WTC11 (cell line): ENCODE results near the gene CENPU. TPM values are rescaled to one million over a fixed set of nuclear protein-coding genes. Genes with fewer than 3 reads are reported as not detected.
A peak's percentile ranks its signal among the peaks of the same experiment; 100 is the strongest.

ENCODE experiments used
- ATAC-seq: fragments of 200-7000 bp; cut with Tn5 transposase; 2 replicates; pipeline ENCODE4 v1.10.0; 2021; ENCODE audit warnings: mild to moderate bottlenecking, moderate library complexity
- CTCF ChIA-PET: fragments of 300-600 bp; sonication (Branson Sonifier 250); formaldehyde crosslinking; loops from one replicate; lab custom pipeline; 2021; ENCODE audit warnings: antibody characterized with exemption; lab: Charles Lee
- POLR2A ChIA-PET: fragments of 350-600 bp; sonication (Branson Sonifier 250); formaldehyde crosslinking; loops from one replicate; lab custom pipeline; 2021; ENCODE audit warnings: antibody characterized with exemption; lab: Charles Lee
- DNase-seq: peaks from one replicate; pipeline ENCODE4 v3.0.0; 2021; ENCODE audit warnings: low spot score
- H3K27ac Mint-ChIP-seq: 2 replicates; pipeline ENCODE4 v1.8.0; 2021; ENCODE audit warnings: mixed read lengths
- H3K27me3 Mint-ChIP-seq: 2 replicates; pipeline ENCODE4 v1.8.0; 2021; ENCODE audit warnings: low read depth, mild to moderate bottlenecking, moderate library complexity, mixed read lengths
- H3K36me3 Mint-ChIP-seq: 2 replicates; pipeline ENCODE4 v1.8.0; 2021; ENCODE audit warnings: mixed read lengths
- H3K4me1 Mint-ChIP-seq: 2 replicates; pipeline ENCODE4 v1.8.0; 2022; ENCODE audit warnings: mixed read lengths
- H3K4me3 Mint-ChIP-seq: 2 replicates; pipeline ENCODE4 v1.8.0; 2021; ENCODE audit warnings: mild to moderate bottlenecking, moderate library complexity, mixed read lengths
- H3K9me3 Mint-ChIP-seq: 2 replicates; pipeline ENCODE4 v1.8.0; 2021; ENCODE audit warnings: mixed read lengths
- GABPB1 ChIP-seq: sonication (generic); formaldehyde crosslinking; IDR thresholded peaks from 2 replicates; pipeline ENCODE4 v1.8.1; 2023; ENCODE audit warnings: mild to moderate bottlenecking, missing genetic modification reagents
- IRF2 ChIP-seq: sonication (generic); formaldehyde crosslinking; IDR thresholded peaks from 2 replicates; pipeline ENCODE4 v1.8.0; 2022; ENCODE audit warnings: low read depth, missing genetic modification reagents, borderline replicate concordance
- JUN ChIP-seq: sonication (generic); formaldehyde crosslinking; IDR thresholded peaks from 2 replicates; pipeline ENCODE4 v1.8.0; 2023; ENCODE audit warnings: mild to moderate bottlenecking, missing genetic modification reagents
- NFE2L1 ChIP-seq: sonication (generic); formaldehyde crosslinking; IDR thresholded peaks from 2 replicates; pipeline ENCODE4 v1.8.1; 2023; ENCODE audit warnings: missing genetic modification reagents
- TEAD1 ChIP-seq: sonication (generic); formaldehyde crosslinking; IDR thresholded peaks from 2 replicates; pipeline ENCODE4 v1.8.0; 2022; ENCODE audit warnings: mild to moderate bottlenecking, missing genetic modification reagents
- TP53 ChIP-seq: sonication (generic); formaldehyde crosslinking; IDR thresholded peaks from 2 replicates; pipeline ENCODE4 v1.8.1; 2023; ENCODE audit warnings: mild to moderate bottlenecking, missing genetic modification reagents
- ZNF232 ChIP-seq: sonication (generic); formaldehyde crosslinking; IDR thresholded peaks from 2 replicates; pipeline ENCODE4 v1.8.0; 2022; ENCODE audit warnings: mild to moderate bottlenecking, missing genetic modification reagents
- ZNF396 ChIP-seq: fragments of 250-450 bp; sonication (Bioruptor Pico); IDR thresholded peaks from 2 replicates; pipeline ENCODE4 v1.8.0; 2021; ENCODE audit warnings: mild to moderate bottlenecking, moderate library complexity, borderline replicate concordance
- ZNF416 ChIP-seq: fragments of 250-450 bp; sonication (Bioruptor Pico); IDR thresholded peaks from 2 replicates; pipeline ENCODE4 v1.9.0; 2021; ENCODE audit warnings: mild to moderate bottlenecking, inconsistent platforms
- total RNA-seq: library from RNA; stranded (reverse); gene quantifications from 3 replicates; pipeline ENCODE4 v1.2.3, GENCODE V29; 2021
- TF ChIP-seq, protein P1 (sequence below): sonication (generic); formaldehyde crosslinking; IDR thresholded peaks from 2 replicates; pipeline ENCODE4 v1.8.1; 2022; ENCODE audit warnings: mild to moderate bottlenecking, moderate library complexity, missing genetic modification reagents
- TF ChIP-seq, protein P2 (sequence below): sonication (generic); formaldehyde crosslinking; IDR thresholded peaks from 2 replicates; pipeline ENCODE4 v1.8.0; 2023; ENCODE audit warnings: mild to moderate bottlenecking, missing genetic modification reagents
- TF ChIP-seq, protein P3 (sequence below): fragments of 250-450 bp; sonication (Bioruptor Pico); IDR thresholded peaks from 2 replicates; pipeline ENCODE4 v1.9.0; 2021; ENCODE audit warnings: mild to moderate bottlenecking, borderline replicate concordance
- TF ChIP-seq, protein P4 (sequence below): sonication (generic); formaldehyde crosslinking; IDR thresholded peaks from 2 replicates; pipeline ENCODE4 v1.8.0; 2022; ENCODE audit warnings: mild to moderate bottlenecking, missing genetic modification reagents
- TF ChIP-seq, protein P5 (sequence below): sonication (generic); formaldehyde crosslinking; IDR thresholded peaks from 2 replicates; pipeline ENCODE4 v1.8.1; 2022; ENCODE audit warnings: low read depth, missing genetic modification reagents, borderline replicate concordance

The CENPU gene
- total RNA-seq, 1 experiment from 2014 or later = 60.5 TPM

DNA sequence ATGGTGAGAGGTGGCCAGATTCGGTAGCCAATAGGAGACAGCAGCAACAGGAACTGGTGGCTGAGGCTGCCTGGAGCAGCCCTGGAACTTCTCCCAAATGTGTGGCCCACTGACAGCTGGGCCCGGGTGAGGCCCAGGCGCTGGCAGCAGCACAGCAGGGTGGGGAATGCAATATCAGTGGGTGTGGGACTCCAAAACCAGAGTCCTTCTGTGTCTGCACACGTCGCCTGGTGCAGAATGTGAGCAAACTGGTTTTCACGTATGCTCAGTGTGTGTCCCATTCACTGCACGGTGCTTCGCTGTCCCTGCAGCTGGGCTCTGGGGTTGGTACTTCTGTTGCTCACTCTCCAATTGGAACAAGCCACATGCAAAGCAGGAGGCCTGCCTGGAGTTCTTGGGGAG, 14.4 kb upstream of the CENPU start (continued):
- TF ChIP-seq, protein P1, sequence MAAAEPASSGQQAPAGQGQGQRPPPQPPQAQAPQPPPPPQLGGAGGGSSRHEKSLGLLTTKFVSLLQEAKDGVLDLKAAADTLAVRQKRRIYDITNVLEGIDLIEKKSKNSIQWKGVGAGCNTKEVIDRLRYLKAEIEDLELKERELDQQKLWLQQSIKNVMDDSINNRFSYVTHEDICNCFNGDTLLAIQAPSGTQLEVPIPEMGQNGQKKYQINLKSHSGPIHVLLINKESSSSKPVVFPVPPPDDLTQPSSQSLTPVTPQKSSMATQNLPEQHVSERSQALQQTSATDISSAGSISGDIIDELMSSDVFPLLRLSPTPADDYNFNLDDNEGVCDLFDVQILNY (CRISPR knock-in tag) = no peak
- TF ChIP-seq JUN (CRISPR knock-in tag) = no peak
- no peak for TF ChIP-seq ZNF396 (CRISPR knock-in tag)
- TF ChIP-seq, protein P2, sequence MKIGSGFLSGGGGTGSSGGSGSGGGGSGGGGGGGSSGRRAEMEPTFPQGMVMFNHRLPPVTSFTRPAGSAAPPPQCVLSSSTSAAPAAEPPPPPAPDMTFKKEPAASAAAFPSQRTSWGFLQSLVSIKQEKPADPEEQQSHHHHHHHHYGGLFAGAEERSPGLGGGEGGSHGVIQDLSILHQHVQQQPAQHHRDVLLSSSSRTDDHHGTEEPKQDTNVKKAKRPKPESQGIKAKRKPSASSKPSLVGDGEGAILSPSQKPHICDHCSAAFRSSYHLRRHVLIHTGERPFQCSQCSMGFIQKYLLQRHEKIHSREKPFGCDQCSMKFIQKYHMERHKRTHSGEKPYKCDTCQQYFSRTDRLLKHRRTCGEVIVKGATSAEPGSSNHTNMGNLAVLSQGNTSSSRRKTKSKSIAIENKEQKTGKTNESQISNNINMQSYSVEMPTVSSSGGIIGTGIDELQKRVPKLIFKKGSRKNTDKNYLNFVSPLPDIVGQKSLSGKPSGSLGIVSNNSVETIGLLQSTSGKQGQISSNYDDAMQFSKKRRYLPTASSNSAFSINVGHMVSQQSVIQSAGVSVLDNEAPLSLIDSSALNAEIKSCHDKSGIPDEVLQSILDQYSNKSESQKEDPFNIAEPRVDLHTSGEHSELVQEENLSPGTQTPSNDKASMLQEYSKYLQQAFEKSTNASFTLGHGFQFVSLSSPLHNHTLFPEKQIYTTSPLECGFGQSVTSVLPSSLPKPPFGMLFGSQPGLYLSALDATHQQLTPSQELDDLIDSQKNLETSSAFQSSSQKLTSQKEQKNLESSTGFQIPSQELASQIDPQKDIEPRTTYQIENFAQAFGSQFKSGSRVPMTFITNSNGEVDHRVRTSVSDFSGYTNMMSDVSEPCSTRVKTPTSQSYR = no peak
- TF ChIP-seq GABPB1 = no peak
- TF ChIP-seq IRF2 = no peak
- TF ChIP-seq, protein P3, sequence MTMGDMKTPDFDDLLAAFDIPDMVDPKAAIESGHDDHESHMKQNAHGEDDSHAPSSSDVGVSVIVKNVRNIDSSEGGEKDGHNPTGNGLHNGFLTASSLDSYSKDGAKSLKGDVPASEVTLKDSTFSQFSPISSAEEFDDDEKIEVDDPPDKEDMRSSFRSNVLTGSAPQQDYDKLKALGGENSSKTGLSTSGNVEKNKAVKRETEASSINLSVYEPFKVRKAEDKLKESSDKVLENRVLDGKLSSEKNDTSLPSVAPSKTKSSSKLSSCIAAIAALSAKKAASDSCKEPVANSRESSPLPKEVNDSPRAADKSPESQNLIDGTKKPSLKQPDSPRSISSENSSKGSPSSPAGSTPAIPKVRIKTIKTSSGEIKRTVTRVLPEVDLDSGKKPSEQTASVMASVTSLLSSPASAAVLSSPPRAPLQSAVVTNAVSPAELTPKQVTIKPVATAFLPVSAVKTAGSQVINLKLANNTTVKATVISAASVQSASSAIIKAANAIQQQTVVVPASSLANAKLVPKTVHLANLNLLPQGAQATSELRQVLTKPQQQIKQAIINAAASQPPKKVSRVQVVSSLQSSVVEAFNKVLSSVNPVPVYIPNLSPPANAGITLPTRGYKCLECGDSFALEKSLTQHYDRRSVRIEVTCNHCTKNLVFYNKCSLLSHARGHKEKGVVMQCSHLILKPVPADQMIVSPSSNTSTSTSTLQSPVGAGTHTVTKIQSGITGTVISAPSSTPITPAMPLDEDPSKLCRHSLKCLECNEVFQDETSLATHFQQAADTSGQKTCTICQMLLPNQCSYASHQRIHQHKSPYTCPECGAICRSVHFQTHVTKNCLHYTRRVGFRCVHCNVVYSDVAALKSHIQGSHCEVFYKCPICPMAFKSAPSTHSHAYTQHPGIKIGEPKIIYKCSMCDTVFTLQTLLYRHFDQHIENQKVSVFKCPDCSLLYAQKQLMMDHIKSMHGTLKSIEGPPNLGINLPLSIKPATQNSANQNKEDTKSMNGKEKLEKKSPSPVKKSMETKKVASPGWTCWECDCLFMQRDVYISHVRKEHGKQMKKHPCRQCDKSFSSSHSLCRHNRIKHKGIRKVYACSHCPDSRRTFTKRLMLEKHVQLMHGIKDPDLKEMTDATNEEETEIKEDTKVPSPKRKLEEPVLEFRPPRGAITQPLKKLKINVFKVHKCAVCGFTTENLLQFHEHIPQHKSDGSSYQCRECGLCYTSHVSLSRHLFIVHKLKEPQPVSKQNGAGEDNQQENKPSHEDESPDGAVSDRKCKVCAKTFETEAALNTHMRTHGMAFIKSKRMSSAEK (CRISPR knock-in tag) = no peak

DNA sequence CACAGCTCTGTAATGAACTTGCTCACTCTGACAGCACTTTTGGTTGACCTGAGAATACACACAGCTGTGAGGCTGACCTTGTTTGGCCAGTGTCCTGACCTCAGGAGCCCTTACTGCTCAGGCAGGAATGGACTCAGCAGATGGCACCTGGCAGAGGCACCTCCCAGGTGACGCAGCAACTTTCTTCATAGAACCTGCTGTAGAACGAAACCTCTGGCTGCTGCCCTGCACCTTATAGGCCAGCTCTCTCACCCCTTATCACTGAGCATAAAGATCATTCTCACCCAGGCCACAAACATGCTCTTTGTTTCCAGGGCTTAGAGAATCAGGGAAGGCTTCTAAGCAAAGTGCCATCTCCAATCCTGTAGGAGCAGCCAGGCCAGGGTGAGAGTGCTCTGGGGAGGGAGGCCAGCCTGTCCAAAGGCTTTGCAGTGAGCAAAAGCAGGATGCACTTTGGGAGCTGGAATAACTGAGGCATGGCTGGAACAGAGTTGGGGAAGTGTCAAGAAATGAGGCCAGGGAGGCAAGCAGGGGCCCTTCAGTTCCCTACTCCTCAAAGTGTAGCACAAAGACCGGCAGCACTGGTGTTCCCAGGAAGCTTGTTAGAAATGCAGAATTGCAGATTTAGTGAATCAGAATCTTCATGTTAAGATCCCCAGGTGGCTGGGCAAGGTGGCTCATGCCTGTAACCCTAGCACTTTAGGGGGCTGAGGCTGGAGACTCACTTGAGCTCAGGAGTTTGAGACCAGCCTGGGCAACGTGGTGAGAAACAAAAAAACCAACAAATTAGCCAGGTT, 13.3 kb upstream of the CENPU start:
- peaks cover 3% of the 10 kb centered on the region; the same call in 1 of the 2 replicates for H3K27me3 Mint-ChIP-seq
- H3K36me3 Mint-ChIP-seq = peaks cover 5% of the 10 kb centered on the region
- ATAC-seq (peak; percentile 10), DNase-seq (no peak)
- peaks cover 4% of the 10 kb centered on the region for H3K9me3 Mint-ChIP-seq
- peaks cover 47% of the 10 kb centered on the region for H3K4me1 Mint-ChIP-seq
- ChIA-PET CTCF (interaction anchor here (0.5 to 2.8 kb wide), 9 partner anchors 12 to 483 kb away, joined by 3 to 29 read pairs (median 3); partner anchors contain the start of genes CASP3 and PRIMPOL), POLR2A (interaction anchor here (2.9 kb wide), 1 partner anchor 14 kb away, joined by 16 read pairs; the partner anchor contains the start of gene CENPU)
- H3K4me3 Mint-ChIP-seq = no peak overlapping the region
- H3K27ac Mint-ChIP-seq = peak overlapping the region; percentile 89
- TF ChIP-seq ZNF232 (CRISPR knock-in tag) (no peak), TEAD1 (CRISPR knock-in tag) (peak; percentile 54; the same call in 1 of the 2 replicates), NFE2L1 (CRISPR knock-in tag) (no peak), TP53 (no peak), ZNF416 (CRISPR knock-in tag) (no peak)
- TF ChIP-seq, protein P4, sequence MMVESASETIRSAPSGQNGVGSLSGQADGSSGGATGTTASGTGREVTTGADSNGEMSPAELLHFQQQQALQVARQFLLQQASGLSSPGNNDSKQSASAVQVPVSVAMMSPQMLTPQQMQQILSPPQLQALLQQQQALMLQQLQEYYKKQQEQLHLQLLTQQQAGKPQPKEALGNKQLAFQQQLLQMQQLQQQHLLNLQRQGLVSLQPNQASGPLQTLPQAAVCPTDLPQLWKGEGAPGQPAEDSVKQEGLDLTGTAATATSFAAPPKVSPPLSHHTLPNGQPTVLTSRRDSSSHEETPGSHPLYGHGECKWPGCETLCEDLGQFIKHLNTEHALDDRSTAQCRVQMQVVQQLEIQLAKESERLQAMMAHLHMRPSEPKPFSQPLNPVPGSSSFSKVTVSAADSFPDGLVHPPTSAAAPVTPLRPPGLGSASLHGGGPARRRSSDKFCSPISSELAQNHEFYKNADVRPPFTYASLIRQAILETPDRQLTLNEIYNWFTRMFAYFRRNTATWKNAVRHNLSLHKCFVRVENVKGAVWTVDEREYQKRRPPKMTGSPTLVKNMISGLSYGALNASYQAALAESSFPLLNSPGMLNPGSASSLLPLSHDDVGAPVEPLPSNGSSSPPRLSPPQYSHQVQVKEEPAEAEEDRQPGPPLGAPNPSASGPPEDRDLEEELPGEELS = peak; percentile 49; the same call in 1 of the 2 replicates
- TF ChIP-seq, protein P5, sequence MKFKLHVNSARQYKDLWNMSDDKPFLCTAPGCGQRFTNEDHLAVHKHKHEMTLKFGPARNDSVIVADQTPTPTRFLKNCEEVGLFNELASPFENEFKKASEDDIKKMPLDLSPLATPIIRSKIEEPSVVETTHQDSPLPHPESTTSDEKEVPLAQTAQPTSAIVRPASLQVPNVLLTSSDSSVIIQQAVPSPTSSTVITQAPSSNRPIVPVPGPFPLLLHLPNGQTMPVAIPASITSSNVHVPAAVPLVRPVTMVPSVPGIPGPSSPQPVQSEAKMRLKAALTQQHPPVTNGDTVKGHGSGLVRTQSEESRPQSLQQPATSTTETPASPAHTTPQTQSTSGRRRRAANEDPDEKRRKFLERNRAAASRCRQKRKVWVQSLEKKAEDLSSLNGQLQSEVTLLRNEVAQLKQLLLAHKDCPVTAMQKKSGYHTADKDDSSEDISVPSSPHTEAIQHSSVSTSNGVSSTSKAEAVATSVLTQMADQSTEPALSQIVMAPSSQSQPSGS (CRISPR knock-in tag) = no peak
- TF ChIP-seq, protein P3 (CRISPR knock-in tag) = no peak
